ENCODE results near the gene MANEAL.

- TF ChIP-seq CTCF (IDR thresholded peaks at IDR 0.05; ENCODE audit: poor library complexity) (no peak), EZH2 (IDR thresholded peaks at IDR 0.05; ENCODE audit: borderline replicate concordance) (peak; percentile 39)
These were observed 532 bp upstream of the MANEAL start for GRCh38 chr1:37792943-37793686.
